ENCODE data around the gene ANKRD52. TPM values are rescaled to one million over a fixed set of nuclear protein-coding genes. Genes with fewer than 3 reads are reported as not detected.
"Not testable (repeated sequence)": the region's sequence is repeated elsewhere in the genome, so short reads cannot be mapped to it uniquely, and the experiment has no call there.

The ANKRD52 gene
- 10 to 100 TPM in 11 of 12 donors, not detected in 1; 12.6 to 25.2 (median 17.7) TPM for polyA plus RNA-seq (ENCODE audit: insufficient read length in 12 of 12)
- long read RNA-seq, donor 1, full-length matches to known transcripts: 1 of 1 reads
- long read RNA-seq, donor 1, partial matches to known transcripts: 0 of 1 reads
- long read RNA-seq, donor 1, other reads (novel, unspliced or antisense): 0 of 1 reads
- long read RNA-seq, donor 2, full-length matches to known transcripts: 1 of 1 reads
- long read RNA-seq, donor 2, partial matches to known transcripts: 0 of 1 reads
- long read RNA-seq, donor 2, other reads (novel, unspliced or antisense): 0 of 1 reads
- long read RNA-seq, donor 3, full-length matches to known transcripts: 1 of 1 reads
- long read RNA-seq, donor 3, partial matches to known transcripts: 0 of 1 reads
- long read RNA-seq, donor 3, other reads (novel, unspliced or antisense): 0 of 1 reads
- long read RNA-seq, donor 4, full-length matches to known transcripts: 1 of 8 reads
- long read RNA-seq, donor 4, partial matches to known transcripts: 7 of 8 reads
- long read RNA-seq, donor 4, other reads (novel, unspliced or antisense): 0 of 8 reads
- long read RNA-seq, donor 5: 0 reads
- long read RNA-seq, donor 6, full-length matches to known transcripts: 1 of 1 reads
- long read RNA-seq, donor 6, partial matches to known transcripts: 0 of 1 reads
- long read RNA-seq, donor 6, other reads (novel, unspliced or antisense): 0 of 1 reads
- long read RNA-seq, donor 7: 0 reads
- long read RNA-seq, donor 8: 0 reads
- long read RNA-seq, donor 9: 0 reads
- long read RNA-seq, donor 10, full-length matches to known transcripts: 1 of 1 reads
- long read RNA-seq, donor 10, partial matches to known transcripts: 0 of 1 reads
- long read RNA-seq, donor 10, other reads (novel, unspliced or antisense): 0 of 1 reads
- long read RNA-seq, donor 11, full-length matches to known transcripts: 1 of 1 reads
- long read RNA-seq, donor 11, partial matches to known transcripts: 0 of 1 reads
- long read RNA-seq, donor 11, other reads (novel, unspliced or antisense): 0 of 1 reads

DNA sequence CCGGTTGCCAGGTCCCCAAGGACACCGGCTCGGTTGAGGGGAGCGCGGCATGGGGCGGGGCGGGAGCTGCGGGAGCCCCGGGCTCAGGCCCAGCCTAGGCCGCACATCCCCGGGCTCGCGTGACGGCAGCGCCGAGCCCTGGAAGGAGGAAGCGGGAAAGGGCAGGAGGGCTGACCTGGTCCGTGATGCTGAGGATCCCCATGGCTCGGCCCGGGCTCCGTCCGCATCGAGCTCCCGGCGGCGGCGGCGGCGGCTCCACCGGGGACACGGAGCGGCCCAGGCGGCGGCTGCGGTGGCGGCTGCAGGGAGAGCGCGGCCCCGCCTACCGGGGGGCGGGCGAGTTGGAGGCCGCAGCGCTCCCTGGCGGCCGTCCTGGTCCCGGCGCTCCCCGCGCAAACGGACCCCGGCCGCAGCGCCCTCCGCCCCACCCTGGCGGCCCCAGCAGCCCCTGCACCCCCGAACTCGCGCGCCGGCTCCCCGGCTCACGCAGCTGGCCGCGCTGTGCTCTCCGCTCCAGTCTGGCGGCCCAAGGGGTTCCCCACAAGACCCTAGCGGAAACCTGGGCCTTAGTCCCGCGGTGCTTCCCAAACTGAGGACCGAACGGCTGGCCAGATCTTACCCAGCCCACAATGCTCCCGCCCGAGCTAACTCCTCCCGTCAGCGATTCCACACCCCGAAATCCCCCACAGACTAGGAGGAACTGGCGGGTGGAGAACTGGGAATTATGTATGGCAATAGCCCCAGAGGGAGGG is at the start of gene ANKRD52:
ANKRD52 (minus strand) TSS at position 317 of the 752 bp plus-strand sequence; CDS start at position 202, 115 bp downstream.
- peak; percentile 85 for DNase-seq

DNA sequence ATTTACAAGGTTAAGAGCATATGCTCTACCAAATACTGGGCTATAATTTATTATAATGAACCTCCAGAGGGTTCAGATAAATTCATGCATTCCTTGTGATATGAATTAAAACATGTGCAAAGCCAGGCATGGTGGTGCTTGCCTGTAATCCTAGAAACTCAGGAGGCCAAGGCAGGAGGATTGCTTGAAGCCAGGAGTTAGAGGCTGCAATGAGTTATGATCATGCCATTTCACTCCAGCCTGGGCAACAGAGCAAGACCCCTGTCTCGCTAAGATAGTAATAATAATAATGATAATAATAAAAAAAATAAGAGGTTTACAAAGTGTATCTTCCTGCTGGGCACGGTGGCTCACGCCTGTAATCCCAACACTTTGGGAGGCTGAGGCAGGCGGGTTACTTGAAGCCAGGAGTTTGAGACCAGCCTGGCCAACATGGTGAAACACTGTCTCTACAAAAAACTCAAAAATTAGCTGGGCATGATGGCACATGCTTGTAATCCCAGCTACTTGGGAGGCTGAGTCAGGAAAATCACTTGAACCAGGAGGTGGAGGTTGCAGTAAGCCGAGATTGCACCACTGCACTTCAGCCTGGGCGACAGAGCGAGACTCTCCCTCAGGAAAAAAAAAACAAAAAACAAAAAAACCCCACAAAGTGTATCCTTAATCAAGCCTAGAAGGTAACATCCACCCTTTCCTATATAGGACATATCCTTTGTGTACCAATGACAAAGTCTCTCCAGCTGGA is 49.2 kb upstream of the ANKRD52 start:
- no peak for DNase-seq

DNA sequence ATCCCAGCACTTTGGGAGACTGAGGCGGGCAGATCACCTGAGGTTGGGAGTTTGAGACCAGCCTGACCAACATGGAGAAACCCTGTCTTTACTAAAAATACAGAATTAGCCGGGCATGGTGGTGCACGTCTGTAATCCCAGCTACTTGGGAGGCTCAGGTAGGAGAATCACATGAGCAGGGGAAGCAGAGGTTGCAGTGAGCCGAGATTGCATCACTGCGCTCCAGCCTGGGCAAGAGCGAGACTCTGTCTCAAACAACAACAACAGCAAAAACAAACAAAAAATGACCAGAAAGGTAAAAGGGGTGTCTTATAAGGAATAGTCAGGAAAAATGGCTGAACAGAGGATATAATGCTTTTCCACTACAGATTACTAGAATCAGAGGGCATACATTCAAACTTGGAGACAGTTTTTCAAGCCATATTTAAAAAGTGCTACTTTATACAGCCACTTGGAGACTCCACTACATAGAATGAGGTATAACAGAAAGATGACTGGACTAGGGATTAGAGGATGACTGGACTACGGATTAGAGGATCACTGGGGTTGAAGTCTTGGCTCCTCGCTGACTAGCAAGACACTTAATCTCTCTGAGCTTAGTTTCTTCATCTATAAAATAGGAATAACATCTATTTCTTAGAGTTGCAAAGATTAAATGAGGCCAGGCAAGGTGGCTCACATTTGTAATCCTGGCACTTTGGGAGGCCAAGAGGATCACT is 46.8 kb upstream of the ANKRD52 start:
- DNase-seq: no peak

DNA sequence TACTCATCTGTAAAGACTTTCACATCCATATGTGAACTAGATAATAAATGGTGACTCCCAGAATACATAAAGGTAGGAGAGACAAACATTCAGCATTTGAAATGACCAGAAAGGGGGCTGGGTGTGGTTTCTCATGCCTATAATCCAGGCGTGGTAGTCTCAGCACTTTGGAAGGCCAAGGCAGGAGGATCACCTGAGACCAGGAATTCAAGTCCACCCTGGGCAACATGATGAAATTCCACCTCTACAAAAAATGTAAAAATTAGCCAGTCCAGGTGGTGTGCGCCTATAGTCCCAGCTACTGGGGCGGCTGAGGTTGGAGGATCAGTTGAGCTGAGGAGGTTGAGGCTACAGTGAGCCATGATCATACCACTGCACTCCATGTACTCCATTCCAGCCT is 46.1 kb upstream of the ANKRD52 start:
- no peak for DNase-seq

DNA sequence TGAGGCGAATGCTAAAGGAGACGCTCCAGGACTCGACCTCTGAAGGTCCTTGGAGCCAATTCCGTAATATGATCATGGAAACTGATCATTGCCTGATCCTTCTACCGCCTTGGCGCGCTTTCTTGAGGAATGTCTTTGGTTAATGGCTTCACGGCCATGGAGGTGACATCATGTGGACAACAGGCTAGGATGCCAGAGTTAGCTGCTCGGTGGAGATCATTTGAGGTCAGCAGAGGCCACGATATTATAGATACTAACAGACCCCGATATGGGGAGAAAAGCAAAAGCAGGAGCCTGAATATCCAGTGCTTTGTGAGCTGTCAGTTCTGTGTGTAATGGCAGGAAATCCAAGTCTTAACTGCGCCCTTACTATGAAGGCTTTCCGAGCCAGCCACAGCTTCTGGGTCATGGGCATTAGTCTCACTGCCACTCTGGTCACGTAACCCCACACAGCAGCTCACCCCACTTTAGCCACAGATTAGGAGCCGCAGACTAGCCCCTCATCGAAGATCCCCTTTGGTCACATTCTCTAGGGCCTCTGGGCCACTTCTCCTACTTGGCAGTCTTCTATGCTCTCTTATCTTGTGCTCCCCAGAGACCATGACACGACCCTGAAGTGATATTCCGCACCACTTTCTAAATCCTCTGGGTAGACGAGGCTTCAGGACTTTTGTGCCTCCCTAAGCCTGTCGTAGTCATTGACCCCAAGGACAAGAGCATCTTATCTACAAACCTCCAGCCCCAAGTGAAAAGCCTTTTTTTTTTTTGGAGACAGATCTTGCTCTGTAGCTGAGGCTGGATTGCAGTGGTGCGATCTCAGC is 42.7 kb upstream of the ANKRD52 start:
- DNase-seq: no peak

DNA sequence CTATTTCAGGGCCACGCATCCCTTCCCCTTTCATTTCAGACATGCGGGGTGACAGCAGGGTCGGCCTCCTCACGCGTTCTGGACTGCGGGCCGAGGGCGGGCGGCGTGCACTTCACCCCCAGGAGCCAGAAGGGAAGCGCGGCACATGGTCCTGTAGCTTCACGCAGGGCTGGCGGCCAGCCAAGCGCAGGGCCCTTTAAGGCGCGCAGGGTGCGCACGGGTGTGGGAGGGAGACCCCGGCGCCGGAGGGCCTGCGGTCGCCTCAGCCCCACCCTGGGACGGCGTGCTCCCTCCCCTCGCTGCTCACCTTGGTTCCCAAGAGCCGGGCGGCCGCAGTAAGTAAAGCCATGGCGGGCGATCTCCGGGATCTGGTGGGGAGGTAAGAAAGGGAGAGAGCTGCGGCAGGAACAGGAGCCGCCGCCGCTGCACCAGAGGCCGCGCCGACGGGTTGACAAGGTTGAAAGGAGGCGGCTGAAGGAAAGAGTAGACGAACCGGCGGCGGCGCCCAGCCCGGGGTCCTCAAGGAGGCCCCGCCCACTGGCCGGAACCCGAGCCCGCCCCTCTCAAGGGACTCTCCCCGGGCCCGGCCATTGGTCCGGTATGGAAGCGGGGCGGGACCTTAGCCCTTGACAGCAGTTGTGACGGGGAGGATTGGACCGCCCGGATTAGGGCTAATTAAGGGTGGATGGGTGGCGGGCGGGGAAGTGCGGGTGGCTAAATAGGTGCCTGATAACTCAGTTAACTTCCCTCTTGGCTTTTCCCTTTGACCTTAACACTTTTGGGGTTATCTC is 41.9 kb upstream of the ANKRD52 start, which contains the start of gene CS:
CS (minus strand) TSS at position 478 of the 791 bp plus-strand sequence; CDS start at position 349, 129 bp downstream.
- DNase-seq: peak; percentile 97

DNA sequence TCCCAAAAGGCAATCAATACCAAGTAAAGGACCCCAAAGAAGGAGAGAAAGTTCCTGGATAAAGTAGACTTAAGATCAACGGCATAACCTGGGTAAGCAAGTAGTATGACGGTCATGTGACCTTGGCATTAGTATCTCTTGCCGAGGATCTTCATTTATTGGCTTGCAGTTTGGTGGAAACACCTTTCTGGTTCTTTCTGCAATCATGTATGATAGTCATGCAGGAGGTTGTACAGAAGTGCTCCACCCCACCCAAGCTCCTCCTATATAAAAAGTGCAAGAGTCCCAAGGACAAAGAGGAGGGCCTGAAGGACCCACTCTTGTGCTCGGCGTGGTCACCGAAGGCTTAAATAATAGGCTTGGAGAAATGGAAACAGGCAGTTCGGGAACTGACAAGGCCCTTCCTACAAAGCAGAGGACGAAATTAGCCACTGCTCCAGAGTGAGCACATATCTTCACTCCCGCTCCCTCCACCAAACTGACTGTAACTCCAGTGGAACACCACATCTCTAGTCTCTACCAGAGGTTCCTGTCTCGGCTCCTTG is 41.2 kb upstream of the ANKRD52 start:
- no peak for DNase-seq

DNA sequence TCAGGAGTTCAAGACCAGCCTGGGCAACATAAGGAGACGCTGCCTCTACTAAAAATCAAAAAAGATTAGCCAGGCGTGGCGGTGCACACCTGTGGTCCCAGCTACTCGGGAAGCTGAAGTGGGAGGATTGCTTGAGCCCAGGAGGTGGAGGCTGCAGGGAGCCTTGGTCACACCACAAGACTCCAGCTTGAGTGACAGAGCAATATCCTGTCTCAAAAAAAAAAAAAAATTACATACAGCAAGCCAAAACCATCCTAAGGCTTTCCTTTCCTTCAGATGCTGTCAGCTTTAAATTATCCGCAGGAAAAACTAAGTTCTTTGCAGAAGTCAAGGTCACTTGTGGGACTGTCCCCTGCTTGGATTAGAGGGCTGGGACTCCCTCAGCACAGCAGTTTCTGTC is 40.6 kb upstream of the ANKRD52 start:
- no peak for DNase-seq

DNA sequence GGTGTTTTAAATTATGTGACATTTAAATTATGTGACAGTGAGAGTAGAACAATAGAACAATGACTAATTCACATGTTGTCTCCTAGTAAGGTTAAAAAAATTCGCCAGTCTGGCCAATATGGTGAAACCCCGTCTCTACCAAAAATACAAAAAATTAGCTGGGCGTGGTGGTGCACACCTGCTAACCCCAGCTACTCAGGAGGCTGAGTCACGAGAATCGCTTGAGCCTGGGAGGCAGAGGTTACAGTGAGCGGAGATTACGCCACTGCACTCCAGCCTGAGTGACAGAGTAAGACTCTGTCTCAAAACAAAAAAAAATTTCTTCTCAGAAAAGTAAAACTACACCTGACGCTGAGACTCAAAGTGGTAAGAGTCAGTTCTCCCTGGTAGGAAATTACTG is 39.2 kb upstream of the ANKRD52 start:
- no peak for DNase-seq

DNA sequence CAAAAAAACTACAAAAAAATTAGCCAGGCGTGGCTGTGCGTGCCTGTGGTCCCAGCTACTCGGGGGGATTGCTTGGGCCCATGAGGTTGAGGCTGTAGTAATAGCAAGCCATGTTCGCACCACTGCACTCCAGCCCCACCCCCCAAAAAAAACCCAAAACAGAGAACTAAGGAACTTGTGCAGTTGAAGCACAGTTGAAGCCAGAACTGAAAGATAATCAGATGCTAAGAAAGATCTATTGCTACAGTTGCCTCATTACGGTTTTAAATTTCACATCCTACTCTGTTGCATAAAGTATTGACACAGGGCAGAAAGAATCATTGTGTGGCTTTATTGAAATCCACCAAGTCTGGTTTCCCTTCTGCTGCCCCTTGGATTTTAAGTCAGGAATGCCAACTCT is 38.1 kb upstream of the ANKRD52 start:
- no peak for DNase-seq

DNA sequence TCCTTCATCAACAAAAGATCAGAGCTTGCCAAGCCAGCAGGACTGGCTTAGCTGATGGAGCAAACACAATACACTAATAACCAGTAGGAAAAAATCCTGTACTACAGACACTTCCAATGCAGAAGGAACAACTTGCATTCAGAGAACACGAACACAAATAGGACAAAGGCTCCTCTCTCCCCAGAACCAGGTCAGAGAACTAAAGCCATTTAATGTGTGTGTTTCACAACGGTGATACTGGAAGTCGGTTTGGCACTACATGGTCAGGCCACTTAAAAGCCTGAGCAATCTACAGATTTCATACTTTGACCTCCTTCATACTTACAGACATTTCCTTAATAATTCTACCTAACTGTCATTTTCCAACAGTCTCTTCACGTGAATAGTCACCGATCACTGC is 35.6 kb upstream of the ANKRD52 start:
- no peak for DNase-seq

DNA sequence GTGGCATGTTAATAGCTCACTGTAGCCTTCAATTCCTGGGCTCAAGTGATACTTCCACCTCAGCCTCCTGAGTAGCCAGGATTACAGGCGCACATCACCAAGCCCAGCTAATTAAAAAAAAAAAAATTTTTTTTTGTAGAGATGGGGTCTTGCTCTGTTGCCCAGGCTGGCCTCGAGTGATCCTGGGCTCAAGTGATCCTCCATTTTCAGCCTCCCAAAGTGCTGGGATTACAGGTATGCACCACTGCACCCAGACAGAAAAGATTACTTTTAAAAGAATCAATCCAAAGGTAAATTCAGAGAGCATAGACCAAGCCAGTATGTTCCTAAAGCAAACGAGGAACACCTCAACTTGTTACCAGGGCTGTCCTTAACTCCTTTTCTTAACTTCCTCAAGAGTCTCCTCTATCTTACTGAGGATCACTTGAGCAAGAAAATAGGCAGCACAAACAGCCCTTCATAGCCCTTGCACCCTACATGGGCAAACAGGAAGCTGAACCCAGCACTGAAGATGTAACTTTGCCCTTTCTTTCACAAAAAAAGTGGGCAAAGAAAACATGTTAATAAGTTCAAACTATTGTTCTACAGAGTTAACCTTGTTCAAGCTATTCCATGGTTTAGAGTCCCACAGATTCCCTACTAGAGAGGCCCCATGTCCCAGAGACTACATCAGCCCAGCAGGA is 30.7 kb upstream of the ANKRD52 start:
- DNase-seq: no peak

DNA sequence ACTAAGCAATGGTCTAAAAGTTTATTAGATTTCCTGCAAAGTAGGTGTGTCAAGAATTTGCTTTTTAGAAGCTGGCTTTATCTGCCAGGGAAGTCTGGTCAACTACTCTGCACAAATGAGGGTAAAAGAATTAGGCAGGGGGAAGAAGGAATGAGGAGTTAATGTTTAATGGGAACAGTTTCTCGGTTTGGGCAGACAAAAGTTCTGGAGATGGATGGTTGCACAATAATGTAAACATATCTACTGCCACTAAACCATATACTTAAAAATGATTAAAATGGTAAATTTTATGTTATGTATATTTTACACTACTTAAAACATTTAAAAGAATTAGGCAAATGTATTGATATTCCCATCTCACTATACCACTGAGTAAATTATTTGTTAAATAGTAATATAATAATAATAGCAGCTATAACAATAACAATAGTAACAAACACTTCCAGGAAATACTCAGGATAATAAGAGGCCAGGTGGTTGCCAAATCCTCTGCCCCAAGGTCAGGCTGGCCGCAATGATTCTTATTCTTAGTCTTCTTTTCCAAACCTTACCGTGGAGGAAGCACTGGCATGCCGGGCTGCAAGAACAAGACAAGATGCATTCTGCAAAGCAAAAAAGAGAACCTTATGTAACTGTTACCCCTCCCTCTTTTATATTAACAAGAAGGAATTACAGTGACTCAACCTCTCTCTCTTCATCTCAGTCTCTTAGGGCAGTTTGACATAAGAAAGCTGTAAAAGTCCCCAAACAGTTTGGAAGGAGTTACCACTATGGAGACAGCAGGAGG is 28.1 kb upstream of the ANKRD52 start:
- DNase-seq: no peak

DNA sequence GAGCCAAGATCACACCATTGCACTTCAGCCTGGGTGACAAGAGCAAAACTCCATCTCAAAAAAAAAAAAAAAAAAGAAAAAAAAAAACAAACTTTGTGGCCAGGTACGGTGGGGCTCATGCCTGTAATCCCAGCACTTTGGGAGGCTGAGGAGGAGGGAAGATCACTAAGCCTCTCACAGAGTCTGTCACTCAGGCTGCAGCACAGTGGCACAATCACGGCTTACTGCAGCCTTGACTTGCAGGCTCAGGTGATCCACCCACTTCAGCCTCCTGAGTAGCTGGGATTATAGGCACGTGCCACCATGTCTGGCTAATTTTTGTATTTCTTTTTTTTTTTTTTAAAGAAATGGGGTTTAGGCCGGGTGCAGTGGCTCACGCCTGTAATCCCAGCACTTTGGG is 26.1 kb upstream of the ANKRD52 start:
- not testable (repeated sequence) for DNase-seq

DNA sequence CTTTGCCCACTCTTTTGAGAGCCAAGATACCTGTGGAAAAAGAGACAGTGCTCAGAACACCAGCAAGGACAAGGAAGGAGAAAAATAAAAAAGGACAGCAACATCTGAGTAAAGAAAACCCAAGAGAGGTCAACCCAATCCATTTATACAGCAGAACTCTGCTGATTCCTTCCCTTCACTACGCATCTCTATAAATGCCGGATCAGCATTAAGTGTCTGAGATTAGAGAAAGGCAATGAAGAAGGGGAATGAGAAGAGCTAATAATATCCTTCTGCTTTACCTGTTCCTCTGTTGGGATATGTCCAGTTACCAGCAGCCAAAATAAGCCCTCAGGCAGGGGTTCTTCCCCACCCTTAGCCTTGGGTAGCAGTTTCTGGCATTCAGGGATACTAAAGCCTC is 24.4 kb upstream of the ANKRD52 start:
- no peak for DNase-seq

DNA sequence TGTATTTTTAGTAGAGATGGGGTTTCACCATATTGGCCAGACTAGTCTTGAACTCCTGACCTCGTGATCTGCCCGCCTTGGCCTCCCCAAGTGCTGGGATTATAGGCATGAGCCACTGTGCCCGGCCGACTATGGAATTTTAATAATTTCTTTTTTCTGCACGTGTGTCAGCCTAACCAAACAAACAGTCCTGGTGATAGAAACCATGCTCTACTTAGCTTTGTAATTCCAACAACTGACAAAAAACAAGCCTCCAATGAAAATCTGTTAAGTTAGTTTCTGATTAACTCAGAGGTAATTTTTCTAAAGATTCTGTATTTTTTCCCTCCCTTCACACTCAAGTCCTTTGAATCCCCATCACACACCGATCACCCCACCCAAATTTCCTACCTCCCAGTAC is 23.8 kb upstream of the ANKRD52 start:
- DNase-seq: no peak

DNA sequence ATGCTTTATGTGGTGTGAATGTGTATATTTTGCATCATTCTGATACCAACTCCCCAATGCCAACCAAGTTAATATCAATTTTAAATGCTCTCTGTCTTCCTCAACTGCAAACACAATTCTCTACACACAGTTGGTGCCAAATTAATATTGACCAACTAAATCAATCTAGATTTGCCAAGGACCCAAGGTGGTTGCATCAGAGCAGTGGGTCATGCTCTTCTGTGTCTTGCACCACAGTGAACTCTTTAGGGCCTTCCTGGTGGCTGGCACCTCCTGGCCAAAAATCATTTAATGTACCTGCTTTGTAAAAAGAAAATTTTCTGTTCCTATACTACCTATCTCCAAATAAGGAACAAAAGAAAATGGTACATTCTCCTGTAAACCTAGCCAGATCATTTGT is 22.7 kb upstream of the ANKRD52 start:
- no peak for DNase-seq

Data from muscle of arm (tissue), 14 donors.